HG03039 (cell line): ENCODE data around the gene OSBPL2.

Experiments used
- ATAC-seq: cut with Tn5 transposase; IDR thresholded peaks from one replicate; pipeline ENCODE4 v1.9.1; 2021; ENCODE audit warnings: mild to moderate bottlenecking, moderate library complexity; ENCODE audit not compliant: unreplicated experiment

The OSBPL2 gene

DNA sequence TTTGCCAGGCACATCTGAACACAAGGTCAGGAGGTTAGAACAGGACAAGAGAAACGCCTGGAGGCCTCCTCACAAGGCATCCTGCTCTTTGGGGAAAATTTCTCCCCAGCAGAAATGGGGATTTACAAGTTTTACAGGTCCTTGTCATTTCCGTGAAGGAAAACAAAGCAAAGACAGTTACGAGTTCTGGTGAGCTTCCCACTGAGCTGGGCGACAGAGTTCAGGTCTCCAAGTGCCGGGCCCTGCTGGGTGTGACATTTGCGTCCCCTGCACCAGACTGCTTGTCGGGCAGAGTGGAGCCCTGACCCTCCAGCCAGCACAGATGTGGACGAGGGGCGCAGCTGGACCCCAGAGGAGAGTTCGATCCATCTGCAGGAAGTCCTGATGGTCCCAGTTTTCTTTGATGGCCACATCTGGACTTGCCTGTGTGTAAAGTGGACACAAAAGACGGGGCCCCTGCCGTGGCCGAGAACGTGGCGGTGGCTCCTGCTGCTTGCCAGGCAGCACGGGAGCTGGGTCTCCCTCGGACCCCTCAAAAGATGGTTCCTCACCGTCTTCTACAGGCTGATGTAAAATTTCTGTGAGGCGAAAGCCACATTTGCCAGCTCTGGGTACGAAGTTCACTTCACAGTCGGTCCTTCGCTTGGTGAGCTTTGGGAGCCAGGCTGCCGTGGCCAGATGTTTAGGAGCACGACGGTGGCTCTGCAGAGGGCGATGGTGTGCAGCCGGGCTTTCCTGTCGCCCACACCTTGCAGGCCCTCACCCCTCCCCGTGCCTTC lies 59.3 kb downstream of the OSBPL2 start:
- ATAC-seq: no peak

DNA sequence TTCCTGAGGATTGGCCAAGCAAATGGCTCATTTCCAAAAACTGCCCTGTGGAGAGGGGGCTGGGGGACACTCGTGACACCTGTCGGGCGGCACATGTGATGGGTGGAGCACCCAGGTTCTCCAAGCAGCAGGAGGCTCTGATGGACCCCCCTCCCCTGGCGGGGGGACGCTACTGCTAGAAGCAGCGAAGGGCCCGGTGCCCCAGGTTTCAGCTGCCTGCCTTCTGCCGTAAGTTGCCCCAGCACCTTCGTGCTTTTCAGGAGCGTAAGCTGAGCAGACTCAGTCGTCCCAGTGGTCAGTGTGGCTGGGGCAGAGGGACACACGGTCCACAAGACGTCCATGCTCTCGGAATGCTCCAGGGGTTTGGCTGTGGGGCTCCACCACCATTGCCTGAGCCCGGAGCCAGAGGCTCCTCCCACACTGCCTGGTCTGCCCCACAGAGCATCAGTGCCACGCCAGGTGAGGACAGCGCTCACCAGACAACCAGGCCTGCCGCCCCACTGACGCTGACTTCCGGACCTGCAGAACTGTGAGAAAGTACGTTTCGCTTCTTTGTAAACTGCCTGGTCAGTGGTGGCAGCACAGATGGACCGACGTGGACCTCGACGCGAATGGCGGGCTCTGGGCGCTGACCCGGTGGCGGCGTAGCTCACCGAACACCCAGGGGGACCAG lies 60.4 kb downstream of the OSBPL2 start:
- ATAC-seq: no peak

GRCh38 chr20:62299666-62300236 lies 61.4 kb downstream of the OSBPL2 start:
- ATAC-seq: no peak

- no peak for ATAC-seq
Measured at GRCh38 chr20:62300319-62300718, 62.0 kb downstream of the OSBPL2 start.

- no peak for ATAC-seq
Measured at GRCh38 chr20:62301111-62301668, 62.9 kb downstream of the OSBPL2 start.

GRCh38 chr20:62301773-62302340 lies 63.5 kb downstream of the OSBPL2 start:
- peak; percentile 22 for ATAC-seq

- ATAC-seq: peak; percentile 86
Measured at GRCh38 chr20:62302341-62303061, 64.2 kb downstream of the OSBPL2 start, which contains the start of gene ADRM1. TSS of gene ADRM1 (plus strand) at chr20:62302997. CDS start at chr20:62303569, 572 bp downstream.

DNA sequence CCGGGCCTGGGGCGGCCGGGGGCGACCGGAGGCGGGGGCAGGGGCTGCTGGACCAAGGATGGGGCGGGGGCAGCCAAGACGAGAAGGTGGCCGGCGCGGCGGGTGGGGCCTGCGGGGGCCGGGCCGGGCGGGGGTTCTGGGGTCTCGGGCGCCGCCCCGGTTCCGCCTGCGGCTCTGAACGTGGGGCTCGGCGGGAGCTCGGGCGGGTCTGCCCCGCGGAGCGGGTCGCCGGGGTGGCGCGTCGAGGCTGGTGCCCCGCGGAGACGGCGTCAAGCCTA lies 64.7 kb downstream of the OSBPL2 start:
- ATAC-seq: no peak

- no peak for ATAC-seq
Measured at GRCh38 chr20:62303340-62304226, 65.3 kb downstream of the OSBPL2 start.

DNA sequence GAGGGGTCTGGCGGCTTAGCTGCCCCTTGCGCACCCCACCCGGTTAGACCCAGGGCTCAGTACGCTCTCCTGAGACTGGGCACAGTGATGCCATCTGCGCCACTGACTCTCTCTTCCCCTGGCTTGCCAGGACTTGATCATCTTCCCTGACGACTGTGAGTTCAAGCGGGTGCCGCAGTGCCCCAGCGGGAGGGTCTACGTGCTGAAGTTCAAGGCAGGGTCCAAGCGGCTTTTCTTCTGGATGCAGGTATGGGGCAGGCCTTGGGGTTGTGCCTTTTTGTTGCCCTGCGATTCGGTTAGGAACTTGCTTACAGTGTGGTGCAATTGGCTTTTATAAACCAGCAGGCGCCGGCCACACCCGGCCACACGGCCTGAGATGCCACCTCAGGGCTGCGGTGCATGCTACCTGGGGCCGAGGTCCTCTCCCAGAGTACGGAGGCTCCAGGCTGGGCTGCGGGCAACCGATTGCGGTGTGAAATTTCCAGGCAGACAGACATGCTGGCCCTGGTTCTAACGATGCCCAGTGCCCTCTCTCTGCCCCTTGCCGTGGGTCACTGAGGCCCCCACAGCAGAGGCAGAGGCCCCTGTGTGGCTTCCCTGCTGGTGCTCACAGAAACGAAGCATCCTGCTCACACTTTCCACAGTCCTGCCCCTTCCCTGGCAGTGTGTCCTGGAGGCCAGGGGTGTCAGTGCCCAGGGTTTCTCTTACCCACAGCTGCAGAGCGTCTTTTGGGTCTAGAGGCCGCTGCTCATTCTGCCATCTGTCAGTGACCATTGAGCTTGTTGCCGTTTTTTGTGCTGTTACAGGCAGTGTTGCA lies 66.2 kb downstream of the OSBPL2 start:
- no peak for ATAC-seq

GRCh38 chr20:62305149-62305764 lies 66.9 kb downstream of the OSBPL2 start:
- no peak for ATAC-seq

DNA sequence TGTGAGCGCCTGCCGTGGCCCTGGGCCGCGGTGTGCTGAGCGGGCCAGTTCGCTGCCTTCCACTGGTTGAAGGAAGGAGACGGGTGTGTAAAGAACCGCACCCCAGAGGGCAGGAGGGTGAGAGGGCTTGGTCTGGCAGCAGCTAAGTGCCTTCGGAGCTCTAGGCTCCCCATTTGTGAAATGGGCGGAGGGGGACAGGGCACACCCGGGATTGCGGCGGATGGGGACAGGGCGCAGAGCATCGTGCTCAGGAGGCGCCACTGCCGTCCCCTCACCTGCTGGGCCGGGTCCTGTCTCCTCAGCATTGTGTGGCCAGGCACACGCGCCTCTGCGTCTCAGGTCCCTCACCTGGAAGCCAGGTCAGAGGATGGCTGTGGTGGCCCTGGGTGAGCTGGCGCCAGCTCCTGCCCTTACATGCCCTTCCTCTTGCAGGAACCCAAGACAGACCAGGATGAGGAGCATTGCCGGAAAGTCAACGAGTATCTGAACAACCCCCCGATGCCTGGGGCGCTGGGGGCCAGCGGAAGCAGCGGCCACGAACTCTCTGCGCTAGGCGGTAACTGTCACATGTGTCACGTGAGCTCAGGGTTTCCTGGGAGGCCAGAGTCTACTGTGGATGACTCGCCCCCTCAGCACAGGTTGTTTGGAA lies 67.6 kb downstream of the OSBPL2 start:
- no peak for ATAC-seq

GRCh38 chr20:62306414-62307187 lies 68.3 kb downstream of the OSBPL2 start:
- ATAC-seq: no peak

- ATAC-seq: no peak
Measured at GRCh38 chr20:62307226-62308101, 69.1 kb downstream of the OSBPL2 start.

GRCh38 chr20:62308102-62308822 lies 69.9 kb downstream of the OSBPL2 start:
- no peak for ATAC-seq
